H1 (cell line): ENCODE data around the gene COX5A. TPM values are rescaled to one million over a fixed set of nuclear protein-coding genes. Genes with fewer than 3 reads are reported as not detected.

Experiments
- CBX5 ChIP-seq: fragments of 300-800, 300-1000 bp; sonication (generic); IDR thresholded peaks from 2 replicates; pipeline ENCODE4 v1.7.1; 2016; ENCODE audit warnings: antibody characterized with exemption, low read length, low read depth
- CEBPB ChIP-seq: IDR thresholded peaks from 2 replicates; pipeline ENCODE4 v1.6.1; 2012; ENCODE audit warnings: low read depth, low read length
- HDAC6 ChIP-seq: IDR thresholded peaks from one replicate; pipeline ENCODE4 v1.7.1; 2012; ENCODE audit warnings: low read depth, mild to moderate bottlenecking, inconsistent platforms, low read length, moderate library complexity
- TEAD4 ChIP-seq: IDR thresholded peaks from 2 replicates; pipeline ENCODE4 v1.6.1; 2012; ENCODE audit warnings: low read depth, low read length, inconsistent platforms, mixed read lengths
- polyA plus RNA-seq, 7 experiments: library from polyadenylated mRNA; depleted of rRNA in 3 of 7; stranded (reverse) in 5 of 7; unstranded in 2 of 7; fragments of >200 nt in 5 of 7; fragments of 200-250 nt in 2 of 7; gene quantifications; 1 replicate in 5 of 7; 2 replicates in 1 of 7; 4 replicates in 1 of 7; pipeline versions ENCODE4 v1.2.1 to v1.2.3, GENCODE V29; 2011 to 2013; ENCODE audit warnings: missing spikeins in 2 of 7, mixed read lengths in 2 of 7
- total RNA-seq: library from RNA; stranded (reverse); fragmentation: NEBNext Ultra II Directional; extraction: Animal tissue kit (Norgen Biotek cat#: 25700); gene quantifications from 2 replicates; pipeline ENCODE4 v1.2.1, GENCODE V29; 2021

The COX5A gene
- total and polyA plus RNA-seq, 2 of the 8 experiments (the other 6 are each of a cell fraction or from before 2014, with no cell fraction given): 270 to 367 TPM

- TF ChIP-seq CBX5 (no peak), HDAC6 (no peak), CEBPB (no peak), TEAD4 (no peak)
Measured at GRCh38 chr15:74902295-74903075, 35.4 kb downstream of the COX5A start (continued).
